Esophagus muscularis mucosa (tissue), 4 donors: ENCODE data around the gene AIF1. TPM values are rescaled to one million over a fixed set of nuclear protein-coding genes. Genes with fewer than 3 reads are reported as not detected.
A peak's percentile ranks its signal among the peaks of the same experiment; 100 is the strongest.

Source experiments
- DNase-seq: peaks from one replicate; pipeline ENCODE4 v3.0.0-alpha.2; 2017; ENCODE audit errors: extremely low spot score
- H3K27ac ChIP-seq, 4 donors: fragments of 200-600 bp; sonication (generic); replicated peaks in 1 of 4; 1 replicate in 3 of 4; 2 replicates in 1 of 4; pipeline ENCODE4 v1.5.1; 2016 to 2019; ENCODE audit warnings: mild to moderate bottlenecking in 1 of 4
- H3K27me3 ChIP-seq, 4 donors: fragments of 200-600 bp; sonication (generic); one replicate each; pipeline versions ENCODE4 v1.5.1 to v1.6.0; 2016 to 2019
- H3K36me3 ChIP-seq, 4 donors: fragments of 200-600 bp; sonication (generic); one replicate each; pipeline ENCODE4 v1.5.1; 2016 to 2019
- H3K4me1 ChIP-seq, 4 donors: fragments of 200-600 bp; sonication (generic); one replicate each; pipeline ENCODE4 v1.5.1; 2016 to 2019
- H3K4me3 ChIP-seq, 4 donors: fragments of 200-600 bp; sonication (generic); 1 replicate in 2 of 4; 2 replicates in 2 of 4; pipeline ENCODE4 v1.5.1; 2016 to 2019; ENCODE audit warnings: mild to moderate bottlenecking in 4 of 4, moderate library complexity in 1 of 4
- H3K9me3 ChIP-seq, 4 donors: fragments of 200-600 bp; sonication (generic); 1 replicate in 3 of 4; 2 replicates in 1 of 4; pipeline ENCODE4 v1.5.1; 2016 to 2019
- CTCF ChIP-seq, 3 experiments: fragments of 200-600 bp in 2 of 3; fragments of 450-650 bp in 1 of 3; sonication (generic) in 2 of 3; IDR thresholded peaks; one replicate each; pipeline ENCODE4 v1.5.1; 2017 to 2019; ENCODE audit warnings: antibody characterized with exemption in 3 of 3, mild to moderate bottlenecking in 2 of 3, moderate library complexity in 1 of 3
- EP300 ChIP-seq: sonication (generic); formaldehyde crosslinking; IDR thresholded peaks from one replicate; pipeline ENCODE4 v1.6.1; 2017; ENCODE audit warnings: antibody characterized with exemption
- POLR2A ChIP-seq: fragments of 450-650 bp; IDR thresholded peaks from one replicate; pipeline ENCODE4 v1.6.1; 2017; ENCODE audit warnings: antibody characterized with exemption, moderate library complexity, mild to moderate bottlenecking, low read depth
- POLR2AphosphoS5 ChIP-seq, 2 donors: sonication (generic); formaldehyde crosslinking; IDR thresholded peaks; one replicate each; pipeline ENCODE4 v1.6.1; 2017; ENCODE audit warnings: antibody characterized with exemption in 2 of 2
- WGBS: methylation state at CpG from one replicate; pipeline ENCODE4 v1.1.5; 2018; 5-methylcytosine and 5-hydroxymethylcytosine counted together
- intact Hi-C: fragments of 100-400 bp; cut with DNase I; formaldehyde crosslinking; loops from one replicate; pipeline ENCODE4 v1.15.1; 2023
- total RNA-seq, 4 donors: library from RNA; depleted of rRNA; stranded (reverse); fragments of >200 nt; gene quantifications; one replicate each; pipeline versions ENCODE4 v1.1.0 to v1.2.1, GENCODE V29; 2016

Gene AIF1
- total RNA-seq, 4 donors from 2014 or later = 9.4 to 41.9 (median 14.4) TPM

- Histone ChIP-seq H3K9me3 (no peaks in the 10 kb centered on the region), H3K36me3 (no peaks in the 10 kb centered on the region), H3K4me3 (peak overlapping the region; percentile 67 to 86 (median 70)), H3K27me3 (peaks cover 0 to 3% (median under 1%) of the 10 kb centered on the region in 4 donors), H3K27ac (peak overlapping the region; percentile 77 to 84 (median 80)), H3K4me1 (peaks cover 17 to 24% (median 21%) of the 10 kb centered on the region in 4 donors)
- no peak for DNase-seq
- TF ChIP-seq POLR2AphosphoS5 (IDR thresholded peaks at IDR 0.05) (no peak), POLR2A (no peak), CTCF (IDR thresholded peaks at IDR 0.05) (no peak), EP300 (no peak)
- 24% methylated on average over 20 of the region's 21 CpGs for whole genome bisulfite sequencing
- intact Hi-C loops = loop anchor here (1.0 to 5.0 kb wide), 2 partner anchors 17 to 34 kb away; partner anchors contain the start of genes ATP6V1G2 and NFKBIL1
These were observed 33.4 kb upstream of the AIF1 start for GRCh38 chr6:31581434-31582229.

GRCh38 chr6:31582230-31582643 lies 32.8 kb upstream of the AIF1 start, which contains the start of gene LTB:
TSS of gene LTB (minus strand) at chr6:31582424. CDS start at chr6:31582417, 7 bp downstream.
- TF ChIP-seq POLR2A (no peak), EP300 (no peak), POLR2AphosphoS5 (IDR thresholded peaks at IDR 0.05) (no peak), CTCF (IDR thresholded peaks at IDR 0.05) (no peak)
- no peaks in the 10 kb centered on the region for H3K9me3 ChIP-seq
- H3K36me3 ChIP-seq = no peaks in the 10 kb centered on the region
- H3K27me3 ChIP-seq = peaks cover 0 to 8% (median 3%) of the 10 kb centered on the region in 4 donors
- WGBS = 100% methylated on average over 1 of the region's 3 CpGs
- intact Hi-C loops = loop anchor here (5.0 kb wide), 1 partner anchor 35 kb away; the partner anchor contains the start of genes ATP6V1G2 and NFKBIL1
- DNase-seq = no peak
- H3K27ac ChIP-seq = peak within 1 kb of the TSS; percentile 77 to 84 (median 80)
- H3K4me3 ChIP-seq = peak within 1 kb of the TSS; percentile 67 to 86 (median 70)
- peaks cover 17 to 24% (median 21%) of the 10 kb centered on the region in 4 donors for H3K4me1 ChIP-seq

GRCh38 chr6:31585491-31585890 lies 29.5 kb upstream of the AIF1 start:
- Histone ChIP-seq H3K27me3 (peaks cover 0 to 30% (median 3%) of the 10 kb centered on the region in 4 donors), H3K4me1 (peaks cover 16 to 20% (median 17%) of the 10 kb centered on the region in 4 donors), H3K4me3 (no peak overlapping the region), H3K36me3 (no peaks in the 10 kb centered on the region), H3K9me3 (no peaks in the 10 kb centered on the region), H3K27ac (no peak overlapping the region)
- TF ChIP-seq CTCF (IDR thresholded peaks at IDR 0.05) (no peak), POLR2A (no peak), EP300 (no peak), POLR2AphosphoS5 (IDR thresholded peaks at IDR 0.05) (no peak)
- 47% methylated on average over 2 of the region's 2 CpGs for WGBS
- no peak for DNase-seq
- intact Hi-C loops = no loop called here

- TF ChIP-seq EP300 = no peak
- no peak for TF ChIP-seq CTCF (IDR thresholded peaks at IDR 0.05)
- no peak for TF ChIP-seq POLR2A
- intact Hi-C loops = no loop called here
- H3K4me1 ChIP-seq = peaks cover 13 to 16% (median 14%) of the 10 kb centered on the region in 4 donors
- no peaks in the 10 kb centered on the region for H3K36me3 ChIP-seq
- H3K4me3 ChIP-seq = no peak within 1 kb of the TSS
- WGBS = 43% methylated on average over 1 of the region's 1 CpG
- H3K27me3 ChIP-seq = peaks cover 0 to 30% (median 3%) of the 10 kb centered on the region in 4 donors
- no peaks in the 10 kb centered on the region for H3K9me3 ChIP-seq
- peak within 1 kb of the TSS in 2 of 4 donors; percentile 13 to 27 for H3K27ac ChIP-seq
- no peak for DNase-seq
These were observed 29.0 kb upstream of the AIF1 start, which contains the start of gene LST1 for GRCh38 chr6:31586008-31586407. TSS of gene LST1 (plus strand) at chr6:31586277. CDS start at chr6:31587300, 1,023 bp downstream.
